ENCODE measurements around the gene STAT4. TPM values are rescaled to one million over a fixed set of nuclear protein-coding genes. Genes with fewer than 3 reads are reported as not detected.

The STAT4 gene
- total RNA-seq, 1 donor: 0.54 TPM

GRCh38 chr2:191051825-191052778 lies 98.7 kb downstream of the STAT4 start:
- no peak overlapping the region for H3K4me3 ChIP-seq (ENCODE audit: low read depth, low read length)
- peak; percentile 82 for DNase-seq (ENCODE audit: low read depth)
- TF ChIP-seq CTCF (IDR thresholded peaks at IDR 0.05; ENCODE audit: insufficient read depth, low read length): peak; percentile 61

DNA sequence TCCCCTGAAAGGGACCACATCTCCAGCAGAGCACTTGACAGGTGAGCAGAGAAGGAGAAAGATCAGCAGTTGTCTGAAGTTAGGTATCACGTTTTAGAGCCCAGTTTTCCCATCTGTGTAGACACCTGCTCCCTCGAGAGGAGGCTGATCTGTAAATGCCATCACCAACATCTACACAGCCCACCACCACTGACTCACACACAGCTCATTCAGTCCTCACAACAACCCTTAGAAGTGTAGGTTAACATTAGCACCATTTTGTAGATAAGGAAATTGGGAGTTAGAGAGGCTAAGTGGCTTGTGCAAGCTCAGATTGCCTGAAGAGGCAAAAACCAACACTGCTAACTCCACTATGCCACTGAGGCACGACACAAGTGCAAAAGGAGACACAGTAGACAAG lies 99.6 kb downstream of the STAT4 start:
- DNase-seq (ENCODE audit: low read depth): no peak
- no peak overlapping the region for H3K4me3 ChIP-seq (ENCODE audit: low read depth, low read length)

DNA sequence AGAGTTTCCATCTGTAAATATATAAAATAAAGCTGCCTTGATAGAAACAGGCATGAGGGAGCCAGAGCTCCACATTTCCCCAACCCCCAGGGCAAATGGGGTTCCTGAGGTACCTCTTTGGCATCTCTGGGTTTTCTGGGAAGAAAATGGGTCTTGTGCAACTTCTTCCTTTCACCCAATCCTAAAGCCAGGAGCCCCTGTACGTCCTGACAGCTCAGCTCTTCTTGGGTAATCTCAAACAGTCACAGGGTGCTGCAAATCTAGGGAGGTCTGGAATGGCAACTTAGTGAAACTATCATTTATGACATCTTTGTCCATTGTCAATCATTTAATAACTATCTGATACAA lies 100.2 kb downstream of the STAT4 start:
- peak; percentile 83 for DNase-seq (ENCODE audit: low read depth)
- TF ChIP-seq CTCF (IDR thresholded peaks at IDR 0.05; ENCODE audit: insufficient read depth, low read length): no peak
- H3K4me3 ChIP-seq (ENCODE audit: low read depth, low read length): no peak overlapping the region

More for the DNA sequence above, 99.6 kb downstream of the STAT4 start:
- TF ChIP-seq CTCF (IDR thresholded peaks at IDR 0.05; ENCODE audit: insufficient read depth, low read length): no peak

- no peak overlapping the region for H3K4me3 ChIP-seq (ENCODE audit: low read depth, low read length)
- no peak for TF ChIP-seq CTCF (IDR thresholded peaks at IDR 0.05; ENCODE audit: insufficient read depth, low read length)
- DNase-seq (ENCODE audit: low read depth): peak; percentile 91
These were observed 100.8 kb downstream of the STAT4 start for GRCh38 chr2:191049728-191050639.

- no peak for TF ChIP-seq CTCF (IDR thresholded peaks at IDR 0.05; ENCODE audit: insufficient read depth, low read length)
- DNase-seq (ENCODE audit: low read depth): peak; percentile 31
- H3K4me3 ChIP-seq (ENCODE audit: low read depth, low read length): no peak overlapping the region
These were observed 102.7 kb downstream of the STAT4 start for GRCh38 chr2:191048073-191048472.

GRCh38 chr2:191045141-191045540 lies 105.7 kb downstream of the STAT4 start:
- no peak for TF ChIP-seq CTCF (IDR thresholded peaks at IDR 0.05; ENCODE audit: insufficient read depth, low read length)
- no peak overlapping the region for H3K4me3 ChIP-seq (ENCODE audit: low read depth, low read length)
- peak; percentile 60 for DNase-seq (ENCODE audit: low read depth)

Measured in fibroblast of the aortic adventitia (primary cell).